IMR-90 (cell line): Measurements from ENCODE around the gene ADARB2. TPM values are rescaled to one million over a fixed set of nuclear protein-coding genes. Genes with fewer than 3 reads are reported as not detected.

Source experiments
- ATAC-seq: fragments of 200-7000 bp; cut with Tn5 transposase; 2 replicates; pipeline ENCODE4 v1.9.1; 2020; ENCODE audit warnings: low read depth, mild to moderate bottlenecking, moderate library complexity
- BruUV-seq: library from RNA; stranded (reverse); fragments of 400-500 nt; replicated peaks from 2 replicates; lab custom pipeline; 2021; lab: Mats Ljungman, UMichigan
- CTCF ChIA-PET: fragments of 300-600 bp; formaldehyde crosslinking; extraction: SDS; loops from one replicate; lab custom pipeline; 2021; ENCODE audit warnings: antibody characterized with exemption; lab: Yijun Ruan, JAX
- POLR2A ChIA-PET: fragments of 300-600 bp; sonication (Branson Sonifier 250); formaldehyde crosslinking; loops from one replicate; lab custom pipeline; 2022; ENCODE audit warnings: antibody characterized with exemption; ENCODE audit not compliant: unreplicated experiment; lab: Charles Lee
- DNase-seq: peaks from one replicate; pipeline ENCODE4 v3.0.0; 2013
- H2AFZ ChIP-seq: replicated peaks from 2 replicates; pipeline ENCODE3; 2013; ENCODE audit warnings: low read length, mild to moderate bottlenecking; ENCODE audit not compliant: poor library complexity
- H2AK5ac ChIP-seq: 2 replicates; pipeline ENCODE4 v1.6.1; 2013; ENCODE audit warnings: low read depth, low read length, inconsistent platforms
- H2AK9ac ChIP-seq: replicated peaks from 2 replicates; pipeline ENCODE3; 2013; ENCODE audit warnings: mild to moderate bottlenecking, low read depth, low read length, moderate library complexity; ENCODE audit not compliant: poor library complexity
- H2BK120ac ChIP-seq: 2 replicates; pipeline ENCODE4 v1.6.1; 2013; ENCODE audit warnings: low read depth, low read length, inconsistent platforms
- H2BK15ac ChIP-seq: 3 replicates; pipeline ENCODE4 v1.6.1; 2013; ENCODE audit warnings: low read depth, low read length, inconsistent platforms
- H2BK20ac ChIP-seq: 2 replicates; pipeline ENCODE4 v1.6.1; 2013; ENCODE audit warnings: low read depth, mild to moderate bottlenecking, inconsistent platforms, low read length, moderate library complexity
- H2BK5ac ChIP-seq: 2 replicates; pipeline ENCODE4 v1.6.1; 2013; ENCODE audit warnings: mild to moderate bottlenecking, low read depth, low read length, inconsistent platforms; ENCODE audit not compliant: poor library complexity, severe bottlenecking
- H3K14ac ChIP-seq: replicated peaks from 2 replicates; pipeline ENCODE4 v1.6.1; 2013; ENCODE audit warnings: low read depth, low read length, inconsistent platforms
- H3K18ac ChIP-seq: 2 replicates; pipeline ENCODE4 v1.6.1; 2013; ENCODE audit warnings: low read depth, low read length, control low read depth
- H3K23ac ChIP-seq: 2 replicates; pipeline ENCODE4 v1.6.1; 2013; ENCODE audit warnings: low read depth, low read length, inconsistent platforms
- H3K27ac ChIP-seq: 2 replicates; pipeline ENCODE4 v1.5.1; 2013; ENCODE audit warnings: mild to moderate bottlenecking, control low read depth, low read length; ENCODE audit not compliant: insufficient read depth
- H3K27me3 ChIP-seq: 2 replicates; pipeline ENCODE4 v1.6.1; 2013; ENCODE audit warnings: low read length; ENCODE audit not compliant: control insufficient read depth, insufficient read depth
- H3K36me3 ChIP-seq: 2 replicates; pipeline ENCODE4 v1.6.1; 2013; ENCODE audit warnings: low read length, mixed read lengths; ENCODE audit not compliant: control insufficient read depth, insufficient read depth
- H3K4ac ChIP-seq: 2 replicates; pipeline ENCODE4 v1.6.1; 2013; ENCODE audit warnings: low read depth, low read length, inconsistent platforms
- H3K4me1 ChIP-seq: 2 replicates; pipeline ENCODE4 v1.6.1; 2013; ENCODE audit warnings: low read length, mixed read lengths; ENCODE audit not compliant: control insufficient read depth, insufficient read depth
- H3K4me2 ChIP-seq: 2 replicates; pipeline ENCODE4 v1.6.1; 2013; ENCODE audit warnings: low read depth, mild to moderate bottlenecking, control low read depth, low read length, moderate library complexity
- H3K4me3 ChIP-seq: 2 replicates; pipeline ENCODE4 v1.5.1; 2013; ENCODE audit warnings: low read depth, mild to moderate bottlenecking, control low read depth, low read length, moderate library complexity; ENCODE audit not compliant: insufficient read depth
- H3K56ac ChIP-seq: 2 replicates; pipeline ENCODE4 v1.6.1; 2013; ENCODE audit warnings: low read length, inconsistent platforms; ENCODE audit not compliant: insufficient read depth; ENCODE audit errors: extremely low read depth
- H3K79me1 ChIP-seq, 2 experiments: 2 replicates each; pipeline ENCODE4 v1.6.1; 2013; ENCODE audit warnings: low read length in 2 of 2, inconsistent platforms in 1 of 2, low read depth in 1 of 2
- H3K9ac ChIP-seq: 2 replicates; pipeline ENCODE4 v1.6.1; 2013; ENCODE audit warnings: low read depth, low read length, control low read depth
- H3K9me1 ChIP-seq: 2 replicates; pipeline ENCODE4 v1.6.1; 2013; ENCODE audit warnings: low read length, inconsistent platforms; ENCODE audit not compliant: insufficient read depth
- H3K9me3 ChIP-seq: 2 replicates; pipeline ENCODE4 v1.6.1; 2013; ENCODE audit warnings: low read length; ENCODE audit not compliant: control insufficient read depth, insufficient read depth
- H4K20me1 ChIP-seq: 2 replicates; pipeline ENCODE4 v1.6.1; 2013; ENCODE audit warnings: low read length, inconsistent platforms; ENCODE audit not compliant: insufficient read depth
- H4K5ac ChIP-seq: 2 replicates; pipeline ENCODE4 v1.6.1; 2013; ENCODE audit warnings: mild to moderate bottlenecking, low read depth, low read length, control low read depth
- H4K8ac ChIP-seq, 2 experiments: 2 replicates each; pipeline ENCODE4 v1.6.1; 2013; ENCODE audit warnings: low read depth in 2 of 2, low read length in 2 of 2, control low read depth in 1 of 2, inconsistent platforms in 1 of 2
- H4K91ac ChIP-seq: 2 replicates; pipeline ENCODE4 v1.6.1; 2013; ENCODE audit warnings: low read depth, low read length, inconsistent platforms; ENCODE audit not compliant: insufficient read depth
- BHLHE40 ChIP-seq: fragments of 150-350 bp; IDR thresholded peaks from 2 replicates; pipeline ENCODE4 v1.6.1; 2016; ENCODE audit warnings: mild to moderate bottlenecking, low read depth, low read length
- CEBPB ChIP-seq: IDR thresholded peaks from 2 replicates; pipeline ENCODE4 v1.6.1; 2012; ENCODE audit warnings: low read depth, low read length, improper control_type of control experiment
- CHD1 ChIP-seq: IDR thresholded peaks from 2 replicates; pipeline ENCODE4 v1.6.1; 2012; ENCODE audit warnings: low read depth, low read length, improper control_type of control experiment
- CTCF ChIP-seq: conservative IDR thresholded peaks from 2 replicates; pipeline ENCODE4 v1.5.1; 2012; ENCODE audit warnings: mild to moderate bottlenecking, low read depth, low read length, improper control_type of control experiment
- ELK1 ChIP-seq: fragments of 150-350 bp; IDR thresholded peaks from 2 replicates; pipeline ENCODE4 v1.6.1; 2016; ENCODE audit warnings: low read depth, mild to moderate bottlenecking, low read length, moderate library complexity, borderline replicate concordance
- FOS ChIP-seq: fragments of 150-350 bp; IDR thresholded peaks from 2 replicates; pipeline ENCODE4 v1.6.1; 2016; ENCODE audit warnings: low read depth, low read length
- MAFK ChIP-seq: IDR thresholded peaks from 2 replicates; pipeline ENCODE4 v1.6.1; 2012; ENCODE audit warnings: low read depth, low read length, improper control_type of control experiment
- MAZ ChIP-seq: IDR thresholded peaks from 2 replicates; pipeline ENCODE4 v1.6.1; 2012; ENCODE audit warnings: low read depth, mild to moderate bottlenecking, low read length, improper control_type of control experiment, moderate library complexity, borderline replicate concordance
- MXI1 ChIP-seq: IDR thresholded peaks from 2 replicates; pipeline ENCODE4 v1.6.1; 2012; ENCODE audit warnings: low read depth, mild to moderate bottlenecking, low read length, moderate library complexity, borderline replicate concordance
- NFE2L2 ChIP-seq: fragments of 150-350 bp; IDR thresholded peaks from 2 replicates; pipeline ENCODE4 v1.6.1; 2016; ENCODE audit warnings: low read depth, mild to moderate bottlenecking, low read length
- POLR2A ChIP-seq: IDR thresholded peaks from 2 replicates; pipeline ENCODE4 v1.6.1; 2012; ENCODE audit warnings: mild to moderate bottlenecking, low read depth, low read length
- RAD21 ChIP-seq: IDR thresholded peaks from 2 replicates; pipeline ENCODE4 v1.6.1; 2012; ENCODE audit warnings: low read length, improper control_type of control experiment
- RCOR1 ChIP-seq: IDR thresholded peaks from 2 replicates; pipeline ENCODE4 v1.6.1; 2012; ENCODE audit warnings: mild to moderate bottlenecking, low read length, improper control_type of control experiment; ENCODE audit not compliant: insufficient replicate concordance
- RFX5 ChIP-seq: IDR thresholded peaks from 2 replicates; pipeline ENCODE4 v1.8.0; 2012; ENCODE audit warnings: low read depth, mild to moderate bottlenecking, low read length, moderate library complexity
- SMC3 ChIP-seq: fragments of 150-350 bp; IDR thresholded peaks from 2 replicates; pipeline ENCODE4 v1.6.1; 2016; ENCODE audit warnings: low read depth, mild to moderate bottlenecking, antibody characterized with exemption, low read length, moderate library complexity
- USF2 ChIP-seq: fragments of 150-350 bp; IDR thresholded peaks from 2 replicates; pipeline ENCODE4 v1.6.1; 2017; ENCODE audit warnings: mild to moderate bottlenecking, antibody characterized with exemption, low read length, low read depth
- WGBS, 2 experiments: methylation state at CpG; one replicate each; pipeline versions ENCODE4 v1.1.5 to v1.1.7; 2013; ENCODE audit warnings: missing lambda C conversion rate in 2 of 2; ENCODE audit not compliant: insufficient read length in 1 of 2; ENCODE audit errors: extremely low coverage in 2 of 2; 5-methylcytosine and 5-hydroxymethylcytosine counted together
- dilution Hi-C: fragments of 300-500 bp; cut with HindIII; formaldehyde crosslinking; loops from one replicate; pipeline ENCODE4 v1.14.3; 2018; ENCODE audit warnings: low sequenced_read_pairs; ENCODE audit not compliant: unreplicated experiment
- in situ Hi-C: fragments of 300-500 bp; cut with MboI; formaldehyde crosslinking; loops from 3 replicates; pipeline ENCODE4 v1.14.3; 2019; ENCODE audit warnings: low sequenced_read_pairs, inconsistent platforms, mixed read lengths
- intact Hi-C: fragments of 100-400 bp; cut with micrococcal nuclease; formaldehyde crosslinking; loops from 2 replicates; pipeline ENCODE4 v1.10.0; 2022
- polyA plus RNA-seq, 3 experiments: library from polyadenylated mRNA; depleted of rRNA; stranded (reverse); fragments of >200 nt; gene quantifications; 2 replicates each; pipeline ENCODE4 v1.2.3, GENCODE V29; 2012; ENCODE audit warnings: low replicate concordance in 1 of 3
- total RNA-seq: library from RNA; depleted of rRNA; stranded (reverse); fragments of >200 nt; gene quantifications from 2 replicates; pipeline ENCODE4 v1.2.3, GENCODE V29; 2012

The ADARB2 gene
- total and polyA plus RNA-seq, 2 of the 4 experiments (the other 2 are of a cell fraction): not detected

- H3K4me2 ChIP-seq: no peak overlapping the region
- no peak overlapping the region for H2BK5ac ChIP-seq
- no peaks in the 10 kb centered on the region for H3K27me3 ChIP-seq
- no peak overlapping the region for H2BK120ac ChIP-seq
- ATAC-seq: no peak
- no peaks in the 10 kb centered on the region for H3K36me3 ChIP-seq
- no peak overlapping the region for H2AFZ ChIP-seq
- no peak overlapping the region for H4K91ac ChIP-seq
- H2AK9ac ChIP-seq: no peak overlapping the region
- WGBS, 2 experiments: 57% methylated on average over 1 of the region's 2 CpGs; no CpG with 5 or more reads in 1 of the 2 experiments
- no peak overlapping the region for H2AK5ac ChIP-seq
- H4K8ac ChIP-seq: no peak overlapping the region
- H4K20me1 ChIP-seq: no peaks in the 10 kb centered on the region
- no peak overlapping the region for H3K23ac ChIP-seq
- no peak overlapping the region for H3K18ac ChIP-seq
- no TSS peak for BruUV-seq
- H3K4ac ChIP-seq: no peak overlapping the region
- DNase-seq: no peak
- H3K56ac ChIP-seq: no peak overlapping the region
- no peaks in the 10 kb centered on the region for H3K9me1 ChIP-seq
- no peak overlapping the region for H2BK15ac ChIP-seq
- no peak overlapping the region for H2BK20ac ChIP-seq
- no peaks in the 10 kb centered on the region for H3K79me1 ChIP-seq
- dilution Hi-C loops (no loop called here), intact Hi-C loops (no loop called here), in situ Hi-C loops (no loop called here)
- H3K4me1 ChIP-seq: no peaks in the 10 kb centered on the region
- no peak overlapping the region for H3K4me3 ChIP-seq
- H3K9me3 ChIP-seq: peaks cover 42% of the 10 kb centered on the region
- H3K9ac ChIP-seq: no peak overlapping the region
- H3K27ac ChIP-seq: no peak overlapping the region
- no peak overlapping the region for H3K14ac ChIP-seq
- no peak overlapping the region for H4K5ac ChIP-seq
- CTCF ChIA-PET: no interaction called here
- POLR2A ChIA-PET: no interaction called here
- TF ChIP-seq CEBPB (no peak), RAD21 (no peak), BHLHE40 (no peak), USF2 (no peak), RCOR1 (no peak), MAFK (no peak), SMC3 (no peak), CTCF (no peak), NFE2L2 (no peak), RFX5 (no peak), ELK1 (no peak), CHD1 (no peak), FOS (no peak), POLR2A (no peak), MXI1 (no peak), MAZ (no peak)
Measured at GRCh38 chr10:1544929-1545328, 192.4 kb downstream of the ADARB2 start.
